ENCODE data around the gene DHX35.

- TF ChIP-seq EP300 (IDR thresholded peaks at IDR 0.05) (no peak), POLR2AphosphoS5 (IDR thresholded peaks at IDR 0.05) (no peak)
- TF ChIP-seq, protein P1, sequence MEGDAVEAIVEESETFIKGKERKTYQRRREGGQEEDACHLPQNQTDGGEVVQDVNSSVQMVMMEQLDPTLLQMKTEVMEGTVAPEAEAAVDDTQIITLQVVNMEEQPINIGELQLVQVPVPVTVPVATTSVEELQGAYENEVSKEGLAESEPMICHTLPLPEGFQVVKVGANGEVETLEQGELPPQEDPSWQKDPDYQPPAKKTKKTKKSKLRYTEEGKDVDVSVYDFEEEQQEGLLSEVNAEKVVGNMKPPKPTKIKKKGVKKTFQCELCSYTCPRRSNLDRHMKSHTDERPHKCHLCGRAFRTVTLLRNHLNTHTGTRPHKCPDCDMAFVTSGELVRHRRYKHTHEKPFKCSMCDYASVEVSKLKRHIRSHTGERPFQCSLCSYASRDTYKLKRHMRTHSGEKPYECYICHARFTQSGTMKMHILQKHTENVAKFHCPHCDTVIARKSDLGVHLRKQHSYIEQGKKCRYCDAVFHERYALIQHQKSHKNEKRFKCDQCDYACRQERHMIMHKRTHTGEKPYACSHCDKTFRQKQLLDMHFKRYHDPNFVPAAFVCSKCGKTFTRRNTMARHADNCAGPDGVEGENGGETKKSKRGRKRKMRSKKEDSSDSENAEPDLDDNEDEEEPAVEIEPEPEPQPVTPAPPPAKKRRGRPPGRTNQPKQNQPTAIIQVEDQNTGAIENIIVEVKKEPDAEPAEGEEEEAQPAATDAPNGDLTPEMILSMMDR (IDR thresholded peaks at IDR 0.05), result no peak
These were observed 118.2 kb downstream of the DHX35 start for GRCh38 chr20:39080326-39080725.

Data from stomach (tissue), 4 donors.